Fibroblast of lung (primary cell): Measurements from ENCODE around the gene PFKFB4. TPM values are rescaled to one million over a fixed set of nuclear protein-coding genes. Genes with fewer than 3 reads are reported as not detected.

ENCODE experiments used
- DNase-seq, 2 donors: peaks; one replicate each; pipeline versions ENCODE4 v3.0.0 to v3.0.0-alpha.2; 2010; ENCODE audit warnings: low read depth in 2 of 2
- H2AFZ ChIP-seq: 2 replicates; pipeline ENCODE4 v1.5.1; 2012; ENCODE audit warnings: low read length, control low read depth, inconsistent platforms
- H3K27ac ChIP-seq: 2 replicates; pipeline ENCODE4 v1.5.1; 2011; ENCODE audit warnings: low read length, control low read depth; ENCODE audit not compliant: insufficient read depth
- H3K27me3 ChIP-seq: 2 replicates; pipeline ENCODE4 v1.5.1; 2011; ENCODE audit warnings: mild to moderate bottlenecking, low read length; ENCODE audit not compliant: control insufficient read depth, insufficient read depth
- H3K36me3 ChIP-seq: 2 replicates; pipeline ENCODE4 v1.5.1; 2011; ENCODE audit warnings: low read length; ENCODE audit not compliant: control insufficient read depth, insufficient read depth
- H3K4me1 ChIP-seq: 2 replicates; pipeline ENCODE4 v1.5.1; 2011; ENCODE audit warnings: low read length; ENCODE audit not compliant: control insufficient read depth, insufficient read depth; ENCODE audit errors: extremely low read depth
- H3K4me2 ChIP-seq: 2 replicates; pipeline ENCODE4 v1.5.1; 2011; ENCODE audit warnings: low read length, control low read depth; ENCODE audit not compliant: insufficient read depth; ENCODE audit errors: extremely low read depth
- H3K4me3 ChIP-seq, 4 experiments: fragments of 200-600 bp in 1 of 4; sonication (generic) in 1 of 4; replicated peaks in 1 of 4; 2 replicates each; pipeline ENCODE4 v1.5.1; 2011 to 2016; ENCODE audit warnings: low read length in 4 of 4, low read depth in 3 of 4, mild to moderate bottlenecking in 3 of 4, control low read depth in 2 of 4, inconsistent platforms in 1 of 4, mixed read lengths in 1 of 4; ENCODE audit not compliant: insufficient read depth in 1 of 4; ENCODE audit errors: control extremely low read depth in 1 of 4
- H3K79me2 ChIP-seq: 2 replicates; pipeline ENCODE4 v1.5.1; 2012; ENCODE audit warnings: mild to moderate bottlenecking, low read length, inconsistent platforms; ENCODE audit not compliant: control insufficient read depth, insufficient read depth
- H3K9ac ChIP-seq: 2 replicates; pipeline ENCODE4 v1.5.1; 2011; ENCODE audit warnings: mild to moderate bottlenecking, low read length, control low read depth; ENCODE audit not compliant: insufficient read depth
- H3K9me3 ChIP-seq: 2 replicates; pipeline ENCODE4 v1.5.1; 2012; ENCODE audit warnings: low read depth, low read length; ENCODE audit not compliant: control insufficient read depth, insufficient read depth
- H4K20me1 ChIP-seq: 2 replicates; pipeline ENCODE4 v1.5.1; 2011; ENCODE audit warnings: low read length; ENCODE audit not compliant: control insufficient read depth, insufficient read depth; ENCODE audit errors: extremely low read depth
- EZH2 ChIP-seq: IDR thresholded peaks from 2 replicates; pipeline ENCODE4 v1.5.1; 2012; ENCODE audit warnings: low read length, control low read depth, mild to moderate bottlenecking; ENCODE audit errors: missing control alignments
- polyA plus RNA-seq, 2 donors: library from polyadenylated mRNA; depleted of rRNA in 1 of 2; stranded (reverse) in 1 of 2; unstranded in 1 of 2; fragments of >200 nt; gene quantifications; 2 replicates each; pipeline ENCODE4 v1.2.1, GENCODE V29; 2011 to 2012; ENCODE audit warnings: missing spikeins in 1 of 2
- total RNA-seq: library from RNA; depleted of rRNA; stranded (reverse); fragments of >200 nt; gene quantifications from 2 replicates; pipeline ENCODE4 v1.2.1, GENCODE V29; 2014
- TF ChIP-seq, protein P1 (sequence below), 2 donors: IDR thresholded peaks in 1 of 2; conservative IDR thresholded peaks in 1 of 2; 1 replicate in 1 of 2; 2 replicates in 1 of 2; pipeline ENCODE4 v1.5.1; 2011 to 2012; ENCODE audit warnings: low read length in 2 of 2, control low read depth in 1 of 2, inconsistent platforms in 1 of 2, low read depth in 1 of 2, mild to moderate bottlenecking in 1 of 2

Gene PFKFB4
- total and polyA plus RNA-seq, 2 donors (not counting 1 experiment from before 2014, with no cell fraction given), result 9.3 to 12.2 TPM

DNA sequence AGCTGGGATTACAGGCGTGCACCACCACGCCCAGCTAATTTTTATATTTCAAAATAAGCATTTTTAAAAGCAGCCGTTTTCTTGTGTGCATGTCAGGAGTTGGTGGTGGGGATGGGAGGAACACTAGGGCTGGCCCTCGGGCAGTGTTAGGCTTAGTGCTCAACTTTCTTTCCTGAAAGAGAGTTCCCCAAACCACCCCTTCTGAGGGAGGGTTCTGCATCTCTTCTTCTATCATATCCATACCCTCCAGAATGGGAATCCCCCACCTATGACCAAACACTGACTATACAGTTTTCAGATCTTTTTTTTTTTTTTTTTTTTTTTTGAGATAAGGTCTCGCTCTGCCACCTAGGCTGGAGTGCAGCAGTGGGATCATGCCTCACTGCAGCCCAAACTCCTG, 12.5 kb downstream of the PFKFB4 start:
- Histone ChIP-seq H2AFZ (no peak overlapping the region), H3K4me2 (no peak overlapping the region), H3K4me1 (no peaks in the 10 kb centered on the region), H3K36me3 (peaks cover 8% of the 10 kb centered on the region), H3K9me3 (no peaks in the 10 kb centered on the region), H3K4me3 (no peak overlapping the region), H3K79me2 (no peaks in the 10 kb centered on the region), H3K9ac (no peak overlapping the region), H3K27ac (no peak overlapping the region), H4K20me1 (no peaks in the 10 kb centered on the region), H3K27me3 (no peaks in the 10 kb centered on the region)
- TF ChIP-seq EZH2, result no peak
- TF ChIP-seq, protein P1, sequence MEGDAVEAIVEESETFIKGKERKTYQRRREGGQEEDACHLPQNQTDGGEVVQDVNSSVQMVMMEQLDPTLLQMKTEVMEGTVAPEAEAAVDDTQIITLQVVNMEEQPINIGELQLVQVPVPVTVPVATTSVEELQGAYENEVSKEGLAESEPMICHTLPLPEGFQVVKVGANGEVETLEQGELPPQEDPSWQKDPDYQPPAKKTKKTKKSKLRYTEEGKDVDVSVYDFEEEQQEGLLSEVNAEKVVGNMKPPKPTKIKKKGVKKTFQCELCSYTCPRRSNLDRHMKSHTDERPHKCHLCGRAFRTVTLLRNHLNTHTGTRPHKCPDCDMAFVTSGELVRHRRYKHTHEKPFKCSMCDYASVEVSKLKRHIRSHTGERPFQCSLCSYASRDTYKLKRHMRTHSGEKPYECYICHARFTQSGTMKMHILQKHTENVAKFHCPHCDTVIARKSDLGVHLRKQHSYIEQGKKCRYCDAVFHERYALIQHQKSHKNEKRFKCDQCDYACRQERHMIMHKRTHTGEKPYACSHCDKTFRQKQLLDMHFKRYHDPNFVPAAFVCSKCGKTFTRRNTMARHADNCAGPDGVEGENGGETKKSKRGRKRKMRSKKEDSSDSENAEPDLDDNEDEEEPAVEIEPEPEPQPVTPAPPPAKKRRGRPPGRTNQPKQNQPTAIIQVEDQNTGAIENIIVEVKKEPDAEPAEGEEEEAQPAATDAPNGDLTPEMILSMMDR (conservative IDR thresholded peaks at IDR 0.05 in 1 of 2, IDR thresholded peaks at IDR 0.05 in 1 of 2; ENCODE audit: low read depth in 1 of 2, low read length in 2 of 2), result no peak
- no peak for DNase-seq

DNA sequence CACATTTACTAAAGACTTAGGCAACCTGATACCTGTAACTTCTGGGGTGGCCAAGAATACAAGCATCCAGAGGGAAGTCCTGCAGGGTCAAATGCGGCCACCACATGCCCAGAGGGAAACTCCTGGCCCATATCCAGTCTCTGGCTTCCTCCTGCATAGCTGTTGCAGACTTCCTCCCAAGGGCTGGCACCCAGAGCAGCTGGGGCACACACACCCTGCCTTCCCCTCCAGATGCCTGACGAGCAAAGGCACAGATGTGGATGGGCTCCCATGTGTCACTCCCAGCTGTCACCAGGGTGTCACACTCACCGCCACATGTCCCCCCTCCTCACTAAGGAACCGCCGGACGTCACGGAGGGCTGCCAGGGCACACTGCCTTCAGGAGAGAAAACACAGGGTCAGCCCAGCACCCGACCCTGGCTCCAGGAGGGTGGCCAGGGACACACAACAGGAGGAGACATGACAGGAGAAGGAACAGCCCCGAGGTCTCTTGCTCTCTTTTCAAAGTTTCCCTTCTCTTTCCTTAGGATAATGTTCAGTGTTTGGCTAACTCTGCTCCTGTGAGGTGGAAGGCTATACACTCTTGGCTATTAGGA, 13.2 kb downstream of the PFKFB4 start:
- Histone ChIP-seq H3K4me2 (no peak overlapping the region), H4K20me1 (no peaks in the 10 kb centered on the region), H3K4me3 (no peak overlapping the region), H2AFZ (no peak overlapping the region), H3K4me1 (no peaks in the 10 kb centered on the region), H3K9me3 (no peaks in the 10 kb centered on the region), H3K27me3 (no peaks in the 10 kb centered on the region), H3K36me3 (peaks cover 6% of the 10 kb centered on the region), H3K9ac (no peak overlapping the region), H3K27ac (no peak overlapping the region), H3K79me2 (no peaks in the 10 kb centered on the region)
- TF ChIP-seq, protein P1 (conservative IDR thresholded peaks at IDR 0.05 in 1 of 2, IDR thresholded peaks at IDR 0.05 in 1 of 2; ENCODE audit: low read depth in 1 of 2, low read length in 2 of 2), result no peak
- no peak for TF ChIP-seq EZH2
- DNase-seq, result no peak

DNA sequence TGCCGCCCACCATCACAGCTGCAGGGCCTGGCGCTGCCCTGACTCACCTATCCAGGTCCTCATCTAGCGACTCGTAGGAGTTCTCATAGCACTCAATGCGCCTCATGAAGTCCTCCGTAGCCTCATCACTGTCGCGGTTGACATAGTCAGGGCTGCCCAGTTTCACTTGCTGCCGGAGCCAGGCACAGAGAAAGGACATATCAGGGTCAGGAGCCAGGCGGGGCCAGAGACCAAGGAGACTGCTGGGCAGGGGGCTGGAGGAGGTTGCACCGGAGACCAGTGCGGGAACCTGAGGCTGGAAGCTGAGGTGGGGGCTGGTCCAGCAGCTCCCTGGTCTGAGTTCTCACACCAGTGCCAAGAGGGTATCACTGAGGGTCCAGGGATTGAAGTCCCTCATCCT, 18.2 kb downstream of the PFKFB4 start:
- TF ChIP-seq, protein P1 (conservative IDR thresholded peaks at IDR 0.05 in 1 of 2, IDR thresholded peaks at IDR 0.05 in 1 of 2; ENCODE audit: low read depth in 1 of 2, low read length in 2 of 2), result no peak
- no peak for TF ChIP-seq EZH2
- H3K27ac ChIP-seq, result no peak overlapping the region
- DNase-seq, result no peak
- no peaks in the 10 kb centered on the region for H3K9me3 ChIP-seq
- no peak overlapping the region for H3K9ac ChIP-seq
- no peak overlapping the region for H3K4me3 ChIP-seq
- no peak overlapping the region for H3K4me2 ChIP-seq
- no peak overlapping the region for H2AFZ ChIP-seq
- peaks cover 1% of the 10 kb centered on the region for H3K36me3 ChIP-seq
- no peaks in the 10 kb centered on the region for H4K20me1 ChIP-seq
- no peaks in the 10 kb centered on the region for H3K79me2 ChIP-seq
- H3K4me1 ChIP-seq, result no peaks in the 10 kb centered on the region
- no peaks in the 10 kb centered on the region for H3K27me3 ChIP-seq
